GM19238 (cell line): ENCODE measurements around the gene ARHGAP20.
"Not testable (repeated sequence)": the region's sequence is repeated elsewhere in the genome, so short reads cannot be mapped to it uniquely, and the experiment has no call there.

Source experiments
- DNase-seq: peaks from one replicate; pipeline ENCODE4 v3.0.0; 2011; ENCODE audit warnings: low spot score; ENCODE audit not compliant: insufficient read length

Gene ARHGAP20

DNA sequence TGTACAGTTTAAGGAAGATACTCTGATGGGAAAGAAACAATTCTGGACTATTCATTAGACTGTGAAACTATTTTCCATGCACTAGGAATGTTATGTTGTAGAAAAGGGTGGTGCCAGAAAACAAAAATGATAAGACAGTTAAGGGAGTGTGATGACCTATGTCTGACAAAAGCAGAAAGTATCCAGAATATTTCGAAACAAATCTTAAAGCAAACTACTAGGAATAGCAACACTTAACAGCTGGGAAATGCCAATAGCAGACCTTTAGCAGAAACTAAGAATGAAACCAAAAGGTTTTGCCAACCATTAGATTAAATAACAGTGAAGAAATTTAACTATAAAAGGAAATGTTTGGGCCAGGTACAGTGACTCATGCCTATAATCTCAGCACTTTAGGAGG lies 3.3 kb upstream of the ARHGAP20 start:
- no peak for DNase-seq

DNA sequence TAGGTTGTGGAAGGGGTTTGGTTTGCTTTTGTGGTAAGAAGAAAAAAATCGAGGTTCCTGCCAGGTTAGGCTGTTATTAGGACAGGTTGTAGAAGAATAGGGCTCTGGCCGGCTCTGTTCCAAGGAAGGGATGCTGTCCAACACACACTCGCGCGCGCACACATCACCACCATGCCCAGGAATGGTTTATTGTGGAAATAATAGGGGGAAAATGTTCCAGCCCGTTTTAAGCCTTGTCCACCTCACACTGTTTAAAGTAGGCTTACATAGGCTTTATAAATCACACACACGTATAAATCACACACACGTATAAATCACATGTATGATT lies 1.2 kb upstream of the ARHGAP20 start:
- no peak for DNase-seq

DNA sequence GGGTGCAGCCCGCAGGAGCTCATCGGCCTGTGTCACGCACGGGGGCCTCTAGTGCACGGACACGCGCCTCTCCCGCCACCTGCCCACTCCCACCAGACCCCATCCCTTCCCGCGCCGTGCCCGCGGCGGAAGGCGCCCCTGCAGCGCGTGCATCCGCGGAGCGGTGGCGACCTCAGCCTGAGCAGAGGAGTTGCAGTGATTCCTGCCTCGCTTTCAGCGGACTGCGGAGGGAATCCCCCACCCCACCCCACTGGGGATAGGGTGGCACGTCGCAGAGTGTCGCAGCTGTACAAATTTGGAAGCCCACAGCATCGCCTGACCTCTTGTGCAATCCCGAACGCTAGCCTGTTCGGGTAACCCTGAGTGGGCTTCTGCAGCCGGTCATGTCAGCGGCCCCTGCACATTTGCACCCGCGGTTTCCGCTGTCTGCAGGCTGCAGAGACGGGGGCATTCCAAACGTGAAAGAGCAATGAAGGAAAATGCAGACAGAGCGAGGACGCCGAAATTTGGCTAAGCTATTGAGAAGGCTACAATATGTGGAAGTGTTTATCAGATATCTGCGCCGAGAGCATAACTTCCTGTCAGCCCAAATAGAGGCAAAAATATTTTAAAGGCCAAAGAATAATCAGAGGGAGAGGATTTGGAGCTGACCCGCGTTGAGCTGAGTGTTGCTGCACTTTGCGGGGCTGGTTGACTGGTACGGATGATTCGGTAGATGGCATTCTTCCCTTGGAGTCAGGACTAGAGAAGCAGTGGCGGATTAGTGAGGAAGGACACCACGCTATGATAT lies 617 bp upstream of the ARHGAP20 start:
- DNase-seq, result peak; percentile 5

DNA sequence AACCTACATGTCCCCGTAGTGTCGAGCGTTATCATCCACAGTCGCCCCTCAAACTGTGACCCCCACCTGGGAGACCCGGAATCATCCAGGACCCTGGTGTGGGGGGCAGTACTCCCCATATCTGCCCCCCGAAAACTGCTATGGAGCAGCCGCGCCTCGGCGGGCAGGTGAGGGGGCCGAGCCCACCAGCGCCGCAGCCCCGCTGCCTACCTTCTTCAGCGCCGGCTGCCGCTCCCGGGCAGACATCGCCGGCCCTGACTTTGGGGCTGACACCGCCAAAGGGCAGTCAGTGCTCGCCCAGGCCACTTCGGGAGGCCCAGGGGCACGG lies 825 bp downstream of the ARHGAP20 start:
- peak; percentile 4 for DNase-seq

DNA sequence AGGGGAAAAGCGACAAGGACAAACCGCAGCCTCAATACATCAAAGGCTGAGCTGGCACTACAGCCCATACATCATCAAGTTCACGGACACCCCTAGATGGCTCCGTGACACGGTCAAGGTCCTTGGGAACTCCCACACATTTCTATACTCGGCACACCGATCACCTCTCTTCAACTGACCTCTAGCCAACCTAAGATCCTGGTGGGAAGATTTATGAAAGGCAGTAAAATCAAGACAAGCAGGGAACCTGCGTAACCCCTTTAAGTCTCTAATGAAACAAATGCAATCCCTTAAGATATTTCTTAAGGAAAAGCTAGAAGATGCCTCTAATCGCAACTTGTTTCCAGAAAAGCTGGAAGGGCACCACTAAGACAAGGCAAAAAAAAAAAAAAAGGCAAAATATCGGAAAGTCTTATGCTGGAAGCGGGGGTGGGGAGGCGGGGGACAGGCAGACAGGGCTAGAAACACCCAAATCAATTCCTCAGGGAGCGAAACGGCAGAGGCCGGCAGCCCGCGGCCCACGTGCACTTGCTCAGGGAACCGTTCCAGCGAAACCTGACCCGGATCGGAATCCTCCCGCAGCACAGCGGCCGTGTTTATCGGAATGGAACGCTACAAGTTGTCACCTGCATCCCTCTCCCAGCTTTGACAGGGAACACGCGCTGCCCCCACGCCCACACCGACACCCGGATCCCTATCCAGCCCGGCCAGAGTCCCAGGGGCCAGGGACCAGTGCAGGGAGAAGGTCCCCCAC lies 1.4 kb downstream of the ARHGAP20 start:
- DNase-seq, result peak; percentile 2

DNA sequence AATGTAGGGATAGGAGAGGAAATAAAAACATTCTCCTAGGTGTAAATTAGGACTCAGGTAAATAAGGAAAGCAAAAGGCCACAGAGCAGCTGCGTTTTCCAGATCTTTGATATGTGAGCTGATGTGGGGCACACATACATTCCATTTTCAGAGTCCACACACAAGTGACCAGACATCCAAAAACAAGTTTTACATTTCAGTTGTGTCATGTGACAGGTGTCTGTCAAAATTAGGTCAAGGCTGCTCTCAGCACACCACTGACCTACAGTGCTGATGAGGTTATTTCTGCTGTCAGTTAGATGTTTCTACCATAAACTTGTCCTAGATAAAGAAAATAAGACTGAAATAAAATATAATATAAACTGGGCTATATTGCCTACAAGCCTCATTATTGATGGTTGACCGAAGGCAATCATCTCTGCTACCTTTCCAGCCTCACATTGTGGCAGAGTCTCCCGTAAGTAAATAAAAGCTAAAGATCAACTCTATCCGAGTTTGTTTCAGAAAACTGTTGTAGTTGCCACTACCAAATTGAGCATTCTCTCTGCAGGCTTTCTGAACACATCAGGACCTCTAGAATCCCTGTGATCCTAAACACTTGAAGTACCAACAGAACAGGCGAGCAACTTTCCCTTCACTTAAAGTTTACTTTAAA lies 7.9 kb downstream of the ARHGAP20 start:
- no peak for DNase-seq

DNA sequence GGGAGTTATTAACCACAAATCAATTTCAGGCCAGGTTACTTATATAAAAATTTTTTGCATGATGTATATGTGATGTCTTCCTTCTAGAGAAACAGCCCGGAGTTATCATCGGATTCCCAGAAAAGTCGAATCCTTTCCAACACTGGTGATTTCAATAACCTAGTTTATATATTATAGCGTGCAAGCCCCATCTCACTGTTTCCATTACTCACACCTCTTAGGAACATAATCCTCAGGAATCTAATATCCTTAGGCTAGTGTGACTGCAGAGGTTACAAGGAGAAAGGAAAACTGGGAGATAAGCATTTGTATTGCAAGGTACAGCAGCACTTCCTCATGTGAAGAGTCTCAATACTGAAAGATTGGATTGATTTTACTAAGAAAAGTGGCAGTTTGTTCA lies 20.3 kb downstream of the ARHGAP20 start:
- no peak for DNase-seq

DNA sequence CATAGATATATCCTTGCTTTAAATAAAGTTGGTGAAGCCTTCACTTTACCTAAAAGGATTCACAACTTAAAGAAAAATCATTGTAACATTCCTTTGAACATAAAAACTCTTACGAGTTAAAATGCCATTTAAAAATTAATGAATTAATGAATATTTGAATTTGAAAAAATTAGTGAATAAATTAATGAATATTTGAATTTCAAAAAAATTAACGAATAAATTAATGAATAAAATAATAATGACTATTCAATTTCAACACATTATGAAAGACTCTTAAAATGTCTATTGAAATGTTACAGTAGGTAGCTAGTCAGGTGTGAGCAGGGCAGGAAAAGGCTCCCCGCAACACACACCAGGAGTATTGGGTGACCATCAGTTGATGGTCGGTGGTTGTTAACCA lies 22.9 kb downstream of the ARHGAP20 start:
- DNase-seq, result no peak

DNA sequence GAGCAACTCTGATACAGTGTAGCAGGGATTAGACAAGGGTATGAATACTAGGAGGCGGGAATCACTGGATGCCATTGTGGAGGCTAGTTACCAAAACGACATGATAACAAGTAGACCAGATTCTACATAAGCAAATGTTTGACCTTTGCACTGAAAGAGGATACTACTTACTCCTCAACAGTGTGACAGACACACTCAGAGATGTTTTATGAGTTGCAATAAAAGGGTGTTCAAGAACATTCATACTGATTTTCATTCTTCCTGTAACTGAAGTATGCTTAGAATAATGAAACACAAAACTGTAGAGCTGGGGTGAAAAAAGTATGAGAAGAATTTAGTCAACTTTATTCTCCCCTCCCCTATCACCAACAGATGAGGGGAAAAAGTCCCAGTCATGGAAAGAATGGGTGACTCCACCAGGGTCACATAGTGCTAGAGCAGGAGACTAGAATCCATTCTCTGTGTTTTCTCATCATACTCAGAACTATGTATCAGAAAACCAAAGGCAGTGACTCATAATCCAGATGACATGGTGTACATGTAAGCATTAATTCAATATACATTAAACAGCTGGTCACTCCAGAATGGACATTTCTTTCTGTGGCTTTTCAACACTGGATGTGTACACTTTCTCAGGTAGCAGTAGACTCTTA lies 32.8 kb downstream of the ARHGAP20 start:
- DNase-seq, result no peak

DNA sequence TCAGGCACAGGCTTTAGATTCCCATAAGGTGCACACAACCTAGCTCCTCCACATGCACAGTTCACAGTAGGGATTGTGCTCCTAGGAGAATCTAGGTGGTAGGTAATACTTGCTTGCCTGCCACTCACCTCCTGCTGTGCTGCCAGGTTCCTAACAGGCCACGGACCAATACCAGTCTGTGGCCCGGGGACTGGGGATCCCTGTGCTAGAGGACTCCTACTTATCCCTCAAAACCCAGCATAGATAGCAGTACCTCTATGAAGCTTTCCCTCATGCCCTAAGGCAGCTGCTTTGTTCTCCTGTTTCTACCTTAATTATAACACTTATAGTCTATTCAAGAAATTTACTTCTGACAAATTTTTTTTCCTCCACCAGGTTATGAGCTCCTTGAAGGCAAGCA lies 36.7 kb downstream of the ARHGAP20 start:
- DNase-seq, result no peak

DNA sequence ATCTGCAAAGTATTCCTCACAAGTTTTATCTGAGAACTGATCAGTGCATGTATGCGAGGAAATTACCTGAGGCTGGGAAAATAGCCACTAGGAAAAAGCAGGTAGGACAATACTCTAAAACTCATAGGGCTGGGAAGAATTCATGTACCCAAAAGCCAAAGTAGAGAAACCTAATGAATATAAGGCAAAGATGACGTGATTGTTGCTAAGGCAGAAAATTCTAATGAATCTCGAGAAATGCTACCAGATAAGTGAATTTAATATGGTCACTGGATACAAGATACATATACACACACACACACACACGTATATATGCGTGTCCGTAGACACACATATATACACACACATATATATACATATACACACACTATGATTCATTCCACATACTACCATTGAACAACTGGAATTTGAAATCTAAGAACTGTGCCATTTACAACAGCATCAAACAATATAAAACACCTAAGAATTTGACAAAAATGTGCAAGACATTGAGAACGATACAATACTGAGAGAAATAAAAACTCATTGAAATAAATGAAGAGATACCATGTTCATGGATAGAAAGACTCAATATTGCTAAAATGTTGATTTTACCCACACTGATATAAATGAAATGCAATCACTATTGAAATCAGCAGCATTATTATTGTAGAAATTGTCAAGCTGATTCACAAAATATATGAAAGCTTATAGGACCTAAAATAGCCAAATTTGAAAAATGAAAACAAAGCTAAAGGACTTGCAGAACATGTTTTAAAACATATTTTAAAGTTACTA lies 46.4 kb downstream of the ARHGAP20 start:
- no peak for DNase-seq

DNA sequence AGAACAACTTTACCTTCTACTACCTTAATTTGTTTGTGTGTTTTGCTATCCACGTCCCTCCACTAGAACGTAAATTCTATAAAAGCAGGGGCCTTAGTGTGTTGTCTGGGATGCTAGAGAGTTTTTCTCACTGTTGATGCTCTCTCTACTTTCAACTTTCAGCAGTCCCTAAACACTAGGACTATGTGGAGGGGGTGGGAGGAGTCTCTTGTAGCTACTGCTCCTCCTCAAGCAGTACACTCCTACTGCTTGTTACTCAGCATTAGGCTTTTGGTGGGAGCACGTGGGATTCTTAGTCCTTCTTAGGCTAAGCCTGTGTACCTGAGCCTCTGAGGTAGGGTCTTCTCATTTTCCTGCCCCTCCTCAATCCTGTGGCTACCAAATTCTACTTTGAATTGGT lies 56.3 kb downstream of the ARHGAP20 start:
- DNase-seq, result no peak

DNA sequence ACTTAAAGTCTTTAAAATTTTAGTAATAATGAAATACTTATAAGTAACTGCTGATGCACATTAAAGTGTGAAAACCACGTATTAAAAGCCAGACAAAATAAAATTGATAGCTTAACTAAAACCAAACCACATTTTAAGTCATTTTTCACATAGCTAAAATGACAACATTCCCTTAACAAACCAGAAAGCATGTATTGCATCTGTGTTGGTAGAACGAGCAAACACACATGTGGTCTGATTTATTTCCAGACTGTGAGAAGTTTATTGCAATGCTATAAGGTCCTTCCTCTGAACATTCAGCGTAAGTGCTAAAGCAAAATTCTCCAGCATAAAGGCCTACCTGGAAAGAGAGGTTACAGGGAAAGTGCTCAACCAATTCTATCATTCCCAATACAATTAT lies 57.8 kb downstream of the ARHGAP20 start:
- DNase-seq, result no peak

DNA sequence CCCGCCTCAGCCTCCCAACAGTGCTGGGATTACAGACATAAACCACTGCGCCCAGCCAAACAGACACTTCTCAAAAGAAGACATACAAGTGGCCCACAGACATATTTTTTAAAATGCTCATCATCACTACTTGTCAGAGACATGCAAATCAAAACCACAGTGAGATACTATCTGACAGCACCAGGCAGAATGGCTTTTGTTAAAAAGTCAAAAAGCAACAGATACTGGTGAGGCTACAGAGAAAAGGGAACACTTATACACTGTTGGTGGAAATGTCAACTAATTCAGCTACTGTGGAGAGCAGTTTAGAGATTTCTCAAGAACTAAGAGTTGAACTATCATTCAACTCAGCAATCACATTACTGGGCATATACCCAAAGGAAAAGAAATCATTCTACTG lies 67.0 kb downstream of the ARHGAP20 start:
- no peak for DNase-seq

DNA sequence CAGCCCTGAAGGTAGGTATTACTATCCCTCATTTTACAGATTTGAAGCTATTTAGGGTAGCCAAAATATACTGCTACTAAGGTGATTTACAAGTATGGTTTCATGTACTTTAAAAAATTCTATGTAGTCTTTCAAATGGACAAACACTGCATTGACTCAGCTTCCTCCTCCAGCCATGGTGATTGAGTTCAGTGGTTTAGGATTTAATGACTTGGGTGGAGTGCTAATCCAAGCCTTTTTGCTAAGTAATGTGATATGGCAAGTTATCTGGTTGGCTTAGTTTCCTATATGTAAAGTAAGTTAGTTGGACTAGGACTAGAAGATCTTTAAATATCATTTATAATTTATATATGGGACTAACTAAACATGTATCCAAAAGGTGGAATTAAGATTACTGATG lies 77.9 kb downstream of the ARHGAP20 start:
- DNase-seq, result no peak

DNA sequence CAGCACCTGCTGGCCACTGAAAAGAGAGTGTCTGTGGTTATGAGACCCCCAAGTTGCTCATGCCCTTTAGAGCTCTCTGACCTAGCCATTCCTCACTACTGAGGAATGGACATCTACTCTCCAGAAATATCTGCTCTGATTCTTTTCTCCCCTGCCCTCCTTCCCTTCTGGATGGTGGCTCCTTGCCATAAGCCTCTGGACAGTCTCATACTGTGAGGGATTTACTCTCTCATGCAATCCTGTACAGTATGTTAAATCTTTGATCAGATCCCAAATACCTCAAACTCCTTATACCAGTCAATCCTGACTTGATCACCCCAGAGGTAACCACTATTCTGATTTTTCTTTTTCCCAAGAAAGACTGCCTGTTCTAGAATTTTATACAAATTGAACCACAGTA lies 80.7 kb downstream of the ARHGAP20 start:
- no peak for DNase-seq

DNA sequence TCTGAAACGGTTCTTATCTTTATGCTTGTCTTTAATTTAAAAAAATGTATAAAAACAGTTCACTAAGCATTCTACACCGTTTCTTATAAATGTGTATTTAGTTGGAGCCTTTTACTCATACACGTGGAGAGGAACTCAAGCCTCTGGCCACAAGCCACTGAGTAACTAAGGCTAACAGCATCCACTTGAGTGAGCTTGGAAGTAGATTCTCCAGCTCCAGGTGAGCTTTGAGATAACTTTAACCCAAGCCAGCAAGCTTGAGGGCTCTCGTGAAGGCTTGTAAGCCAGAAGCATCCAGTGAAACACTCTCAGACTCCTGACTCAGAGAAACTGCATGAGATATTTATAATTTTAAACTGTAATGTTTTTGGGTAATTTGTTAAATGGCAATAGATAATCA lies 82.6 kb downstream of the ARHGAP20 start:
- DNase-seq, result no peak

DNA sequence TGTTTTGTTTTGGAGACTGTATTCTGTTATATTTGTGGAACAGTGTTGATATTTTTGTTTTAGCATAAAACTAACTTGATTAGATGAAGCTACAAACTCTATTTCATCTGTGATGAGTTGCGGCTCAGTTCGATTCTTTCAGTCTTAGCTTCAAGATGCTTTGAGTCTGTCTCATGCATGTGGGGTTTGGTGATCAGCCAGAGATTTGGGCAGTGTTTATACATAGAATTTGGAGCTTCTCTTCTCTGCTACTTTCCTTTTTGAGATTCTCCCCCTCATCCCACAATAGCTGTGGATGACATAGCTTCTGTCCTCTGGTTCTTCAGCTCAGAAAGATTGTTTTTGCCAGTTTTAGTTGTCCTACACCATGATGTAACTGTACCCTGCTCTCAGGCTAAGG lies 90.4 kb downstream of the ARHGAP20 start:
- no peak for DNase-seq

DNA sequence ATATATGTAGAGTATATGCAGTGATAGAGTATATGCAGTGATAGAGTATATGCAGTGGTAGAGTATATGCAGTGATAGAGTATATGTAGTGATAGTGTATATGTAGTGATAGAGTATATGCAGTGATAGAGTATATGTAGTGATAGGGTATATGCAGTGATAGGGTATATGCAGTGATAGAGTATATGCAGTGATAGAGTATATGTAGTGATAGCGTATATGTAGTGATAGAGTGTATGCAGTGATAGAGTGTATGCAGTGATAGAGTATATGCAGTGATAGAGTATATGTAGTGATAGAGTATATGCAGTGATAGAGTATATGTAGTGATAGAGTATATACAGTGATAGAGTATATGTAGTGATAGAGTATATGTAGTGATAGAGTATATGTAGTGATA lies 92.9 kb downstream of the ARHGAP20 start:
- not testable (repeated sequence) for DNase-seq

DNA sequence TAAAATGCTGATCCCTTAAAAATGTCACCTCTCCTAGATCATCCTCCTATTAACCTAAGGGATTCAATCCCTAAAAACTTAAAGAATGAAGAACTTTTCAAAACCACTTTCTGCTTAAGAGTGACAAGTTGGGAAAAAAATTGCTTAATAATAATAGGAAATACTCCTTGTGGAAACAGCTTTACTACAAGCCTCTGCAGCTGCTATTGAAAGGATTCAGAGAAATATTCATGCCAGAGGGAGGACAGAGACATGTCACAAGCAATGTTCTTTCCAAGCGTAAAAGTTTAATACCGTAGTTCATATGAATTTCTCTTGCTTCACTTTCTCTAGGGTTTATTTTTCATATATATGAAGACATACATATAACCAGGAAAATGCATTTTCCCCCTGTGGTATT lies 98.2 kb downstream of the ARHGAP20 start:
- no peak for DNase-seq

DNA sequence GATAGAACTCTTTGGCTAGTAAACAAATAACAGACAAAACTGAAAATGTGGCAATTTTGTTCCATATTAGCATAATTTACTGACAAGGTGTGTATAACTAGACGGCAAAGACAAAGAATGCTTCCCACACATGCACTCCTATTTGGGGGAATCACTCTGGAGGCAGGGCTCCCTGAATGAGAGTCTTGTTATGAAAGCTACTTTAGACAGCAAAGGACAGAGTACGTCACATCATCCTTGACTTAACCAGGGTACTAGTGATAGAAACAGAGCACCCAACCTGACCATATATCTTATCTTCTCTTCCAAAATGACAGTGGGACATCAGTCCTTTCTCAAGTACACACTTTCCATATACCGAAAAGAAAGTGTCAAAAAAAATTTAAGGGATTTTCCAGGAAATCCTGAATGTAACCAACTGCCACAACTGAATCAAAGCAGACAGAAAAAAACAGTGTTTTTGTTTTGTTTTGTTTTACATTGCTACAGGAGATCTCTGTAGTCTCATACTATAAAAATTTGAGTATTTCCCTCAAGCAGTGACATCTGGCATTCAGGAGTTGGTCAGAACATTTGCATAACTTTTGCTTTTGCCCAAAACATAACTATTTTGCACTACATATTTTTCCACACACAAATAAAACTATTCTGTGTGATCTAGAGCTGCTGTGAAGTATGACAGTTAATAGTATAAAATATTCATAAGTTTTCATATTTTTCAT lies 98.9 kb downstream of the ARHGAP20 start:
- no peak for DNase-seq
